Measurements from ENCODE around the gene CHAF1B.

- TF ChIP-seq YY1 (IDR thresholded peaks at IDR 0.05; ENCODE audit: low read depth): no peak
- TF ChIP-seq, protein P1, sequence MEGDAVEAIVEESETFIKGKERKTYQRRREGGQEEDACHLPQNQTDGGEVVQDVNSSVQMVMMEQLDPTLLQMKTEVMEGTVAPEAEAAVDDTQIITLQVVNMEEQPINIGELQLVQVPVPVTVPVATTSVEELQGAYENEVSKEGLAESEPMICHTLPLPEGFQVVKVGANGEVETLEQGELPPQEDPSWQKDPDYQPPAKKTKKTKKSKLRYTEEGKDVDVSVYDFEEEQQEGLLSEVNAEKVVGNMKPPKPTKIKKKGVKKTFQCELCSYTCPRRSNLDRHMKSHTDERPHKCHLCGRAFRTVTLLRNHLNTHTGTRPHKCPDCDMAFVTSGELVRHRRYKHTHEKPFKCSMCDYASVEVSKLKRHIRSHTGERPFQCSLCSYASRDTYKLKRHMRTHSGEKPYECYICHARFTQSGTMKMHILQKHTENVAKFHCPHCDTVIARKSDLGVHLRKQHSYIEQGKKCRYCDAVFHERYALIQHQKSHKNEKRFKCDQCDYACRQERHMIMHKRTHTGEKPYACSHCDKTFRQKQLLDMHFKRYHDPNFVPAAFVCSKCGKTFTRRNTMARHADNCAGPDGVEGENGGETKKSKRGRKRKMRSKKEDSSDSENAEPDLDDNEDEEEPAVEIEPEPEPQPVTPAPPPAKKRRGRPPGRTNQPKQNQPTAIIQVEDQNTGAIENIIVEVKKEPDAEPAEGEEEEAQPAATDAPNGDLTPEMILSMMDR (IDR thresholded peaks at IDR 0.05): no peak
- no peak for TF ChIP-seq FOSL2 (IDR thresholded peaks at IDR 0.05; ENCODE audit: borderline replicate concordance, low read depth)
- no peak for TF ChIP-seq SIN3A (IDR thresholded peaks at IDR 0.05; ENCODE audit: borderline replicate concordance, low read depth, low read length)
- TF ChIP-seq, protein P2, sequence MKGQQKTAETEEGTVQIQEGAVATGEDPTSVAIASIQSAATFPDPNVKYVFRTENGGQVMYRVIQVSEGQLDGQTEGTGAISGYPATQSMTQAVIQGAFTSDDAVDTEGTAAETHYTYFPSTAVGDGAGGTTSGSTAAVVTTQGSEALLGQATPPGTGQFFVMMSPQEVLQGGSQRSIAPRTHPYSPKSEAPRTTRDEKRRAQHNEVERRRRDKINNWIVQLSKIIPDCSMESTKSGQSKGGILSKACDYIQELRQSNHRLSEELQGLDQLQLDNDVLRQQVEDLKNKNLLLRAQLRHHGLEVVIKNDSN (IDR thresholded peaks at IDR 0.05; ENCODE audit: borderline replicate concordance, low read depth): no peak
- TF ChIP-seq TAF1 (IDR thresholded peaks at IDR 0.05; ENCODE audit: borderline replicate concordance, low read depth, low read length): no peak
- TF ChIP-seq IRF3 (IDR thresholded peaks at IDR 0.05; ENCODE audit: low read depth, low read length): no peak
- TF ChIP-seq EP300 (IDR thresholded peaks at IDR 0.05; ENCODE audit: borderline replicate concordance in 1 of 2, low read depth in 1 of 2, low read length in 1 of 2): no peak
- no peak for TF ChIP-seq GABPA (IDR thresholded peaks at IDR 0.05; ENCODE audit: low read depth)
- TF ChIP-seq POLR2AphosphoS5 (IDR thresholded peaks at IDR 0.05; ENCODE audit: low read depth, low read length): no peak
These were observed 80.9 kb downstream of the CHAF1B start for GRCh38 chr21:36466061-36466511.

All from SK-N-SH (cell line).